GM19395 (cell line): ENCODE data around the gene SCAF4.
A peak's percentile ranks its signal among the peaks of the same experiment; 100 is the strongest.
"Not testable (repeated sequence)": the region's sequence is repeated elsewhere in the genome, so short reads cannot be mapped to it uniquely, and the experiment has no call there.

Source experiments
- ATAC-seq: cut with Tn5 transposase; IDR thresholded peaks from one replicate; pipeline ENCODE4 v1.9.1; 2021; ENCODE audit warnings: mild to moderate bottlenecking, moderate library complexity; ENCODE audit not compliant: unreplicated experiment

The SCAF4 gene

DNA sequence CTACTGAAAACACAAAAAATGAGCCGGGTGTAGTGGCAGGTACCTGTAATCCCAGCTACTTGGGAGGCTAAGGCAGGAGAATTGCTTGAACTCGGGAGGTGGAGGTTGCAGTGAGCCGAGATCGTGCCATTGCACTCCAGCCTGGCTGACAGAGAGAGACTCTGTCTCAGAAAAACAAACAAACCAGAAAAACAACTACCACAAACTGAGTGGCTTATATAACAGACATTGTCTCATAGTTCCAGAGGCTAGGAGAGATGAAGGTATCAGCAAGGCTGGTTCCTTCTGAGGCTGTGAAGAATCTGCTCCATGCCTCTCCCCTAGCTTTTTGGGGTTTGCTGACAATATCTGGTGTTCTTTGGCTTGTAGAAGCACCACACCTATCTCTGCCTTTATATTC is 80.4 kb downstream of the SCAF4 start:
- not testable (repeated sequence) for ATAC-seq

GRCh38 chr21:31650930-31651329 is 81.0 kb downstream of the SCAF4 start:
- no peak for ATAC-seq

- ATAC-seq: peak; percentile 60
Observed at GRCh38 chr21:31647650-31648049, 84.3 kb downstream of the SCAF4 start.

DNA sequence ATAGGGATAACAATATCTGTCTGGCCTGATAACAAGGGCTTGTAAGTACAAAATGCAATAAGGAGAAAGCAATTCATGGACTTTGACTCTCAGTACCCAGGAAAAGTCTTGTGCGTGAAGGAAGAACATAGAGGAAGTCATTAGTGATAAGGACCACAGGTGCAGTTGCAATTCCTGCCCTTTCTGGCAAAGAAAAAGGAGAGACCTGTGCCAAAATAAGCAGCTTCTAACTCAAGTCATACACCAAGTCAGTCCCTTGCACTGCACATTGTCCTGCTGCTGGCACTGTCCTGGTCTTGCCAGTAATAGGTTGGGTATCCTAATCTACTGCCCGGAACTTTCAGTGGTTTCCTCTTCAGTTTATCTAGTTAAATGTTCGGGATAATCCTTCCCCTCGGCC is 87.3 kb downstream of the SCAF4 start:
- no peak for ATAC-seq

GRCh38 chr21:31641416-31641922 is 90.4 kb downstream of the SCAF4 start:
- ATAC-seq: no peak

DNA sequence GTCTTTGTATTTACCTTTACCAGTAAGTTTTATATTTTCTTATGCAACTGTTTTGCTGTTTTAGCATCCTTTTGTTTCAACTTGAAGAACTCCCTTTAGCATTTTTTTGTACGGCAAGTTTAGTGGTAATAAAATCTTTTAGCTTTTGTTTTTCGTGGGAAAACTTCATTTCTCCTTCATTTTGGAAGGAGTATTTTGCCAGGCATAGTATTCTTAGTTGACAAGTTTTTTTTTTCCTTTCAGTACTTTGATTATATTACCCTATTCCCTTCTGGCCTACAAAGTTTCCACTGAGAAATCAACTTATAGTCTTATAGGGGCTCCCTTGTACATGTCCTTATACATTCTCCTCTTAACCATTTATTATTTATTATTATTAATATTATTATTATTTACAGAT is 95.0 kb downstream of the SCAF4 start:
- no peak for ATAC-seq

DNA sequence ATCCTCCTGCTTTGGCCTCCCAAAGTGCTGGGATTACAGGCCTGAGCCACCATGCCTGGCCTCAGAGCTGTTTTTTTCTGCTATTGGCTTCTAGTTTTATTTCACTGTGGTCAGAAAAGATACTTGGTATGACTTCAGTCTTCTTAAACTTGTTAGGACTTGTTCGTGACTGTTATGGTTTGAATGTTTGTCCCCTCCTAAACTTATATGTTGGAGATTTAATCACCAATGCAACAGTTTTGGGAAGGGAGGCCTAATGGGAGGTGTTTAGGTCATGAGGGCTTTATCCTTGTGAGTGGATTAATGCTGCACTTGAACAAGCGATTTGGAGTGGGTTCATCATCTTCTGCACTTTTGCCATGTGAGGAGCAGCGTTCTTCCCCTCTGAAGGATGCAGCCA is 96.9 kb downstream of the SCAF4 start:
- no peak for ATAC-seq

DNA sequence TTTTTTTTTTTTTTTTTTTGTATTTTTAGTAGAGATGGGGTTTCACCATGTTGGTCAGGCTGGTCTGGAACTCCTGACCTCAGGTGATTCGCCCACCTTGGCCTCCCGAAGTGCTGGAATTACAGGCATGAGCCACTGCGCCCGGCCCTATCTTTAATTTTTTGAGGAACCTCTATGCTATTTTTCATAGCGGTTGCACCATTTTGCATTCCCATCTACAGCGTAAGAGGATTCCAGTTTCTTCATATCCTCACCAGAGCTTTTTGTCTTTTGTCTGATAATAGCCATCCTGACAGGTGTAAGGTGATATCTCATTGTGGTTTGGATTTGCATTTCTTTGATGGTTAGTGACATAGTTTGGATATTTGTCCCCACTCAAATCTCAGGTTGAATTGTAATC is 100.0 kb downstream of the SCAF4 start:
- ATAC-seq: not testable (repeated sequence)

GRCh38 chr21:31629972-31630711 is 101.8 kb downstream of the SCAF4 start:
- ATAC-seq: no peak

GRCh38 chr21:31624961-31625491 is 106.9 kb downstream of the SCAF4 start:
- ATAC-seq: no peak

GRCh38 chr21:31624181-31624580 is 107.7 kb downstream of the SCAF4 start:
- ATAC-seq: no peak

- no peak for ATAC-seq
Observed at GRCh38 chr21:31623664-31624063, 108.3 kb downstream of the SCAF4 start.

DNA sequence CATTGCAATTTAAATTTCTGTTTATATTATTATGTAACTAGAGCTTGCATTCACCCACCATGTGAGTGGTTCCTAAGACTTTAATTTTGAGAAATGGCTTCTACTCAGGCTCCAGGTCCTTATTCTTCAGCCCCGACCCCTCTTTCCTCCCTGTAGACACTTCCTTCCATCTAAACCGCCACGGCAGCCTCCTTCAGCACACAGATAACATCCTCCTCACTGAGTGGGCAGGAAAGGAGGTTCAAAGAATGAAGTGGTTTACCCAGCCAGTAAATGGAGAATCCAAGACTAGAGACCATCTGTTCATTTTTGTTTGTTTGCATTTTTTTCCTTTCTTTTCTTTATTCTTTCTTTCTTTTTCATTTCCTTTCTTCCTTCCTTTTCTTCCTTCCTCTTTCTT is 109.5 kb downstream of the SCAF4 start:
- no peak for ATAC-seq
